ENCODE data around the gene RNU5D-1.

RNU5D-1 gene

GRCh38 chr1:44695671-44696070 is 35.3 kb downstream of the RNU5D-1 start:
- no CpG with 5 or more reads among the region's 4 CpGs for WGBS, 2 donors (ENCODE audit: extremely low coverage in 2 of 2, insufficient read length in 2 of 2, insufficient replicate concordance in 1 of 2)
- H2AFZ ChIP-seq (ENCODE audit: low read length) = no peak overlapping the region
- H4K8ac ChIP-seq (ENCODE audit: low read depth, low read length) = no peak overlapping the region

GRCh38 chr1:44694863-44695478 is 36.0 kb downstream of the RNU5D-1 start:
- Histone ChIP-seq H3K9me3 (replicated peaks in 1 of 2; ENCODE audit: control insufficient read depth in 2 of 2, insufficient read depth in 1 of 2, low read depth in 1 of 2, low read length in 2 of 2) (no peaks in the 10 kb centered on the region), H3K4me2 (ENCODE audit: insufficient read depth, low read length, poor library complexity, severe bottlenecking) (no peak overlapping the region), H3K27ac (replicated peaks; ENCODE audit: low read length) (no peak overlapping the region), H2AK5ac (ENCODE audit: low read depth, low read length) (no peak overlapping the region), H3K4me1 (ENCODE audit: control insufficient read depth in 2 of 2, insufficient read depth in 1 of 2, low read depth in 1 of 2, low read length in 2 of 2) (no peaks in the 10 kb centered on the region), H2BK5ac (ENCODE audit: low read length) (no peak overlapping the region), H3K79me1 (ENCODE audit: low read depth, low read length) (no peaks in the 10 kb centered on the region), H3K27me3 (ENCODE audit: control insufficient read depth in 3 of 3, insufficient read depth in 3 of 3, low read depth in 1 of 3, low read length in 3 of 3) (no peaks in the 10 kb centered on the region), H3K14ac (ENCODE audit: low read length) (no peak overlapping the region), H3K4me3 (ENCODE audit: low read length in 2 of 2) (no peak overlapping the region), H3K9ac (ENCODE audit: low read depth, low read length, poor library complexity) (no peak overlapping the region), H3K18ac (ENCODE audit: low read length) (no peak overlapping the region), H2BK12ac (ENCODE audit: low read length) (no peak overlapping the region), H2AFZ (ENCODE audit: low read length) (no peak overlapping the region), H3K23ac (ENCODE audit: low read depth, low read length, poor library complexity) (no peak overlapping the region), H2BK120ac (ENCODE audit: low read depth, low read length) (no peak overlapping the region), H2BK15ac (ENCODE audit: low read length) (no peak overlapping the region), H4K8ac (ENCODE audit: low read depth, low read length) (no peak overlapping the region), H3K36me3 (replicated peaks in 1 of 2; ENCODE audit: control insufficient read depth in 2 of 2, insufficient read depth in 2 of 2, low read length in 2 of 2) (no peaks in the 10 kb centered on the region), H3K4ac (ENCODE audit: low read length) (no peak overlapping the region), H4K91ac (ENCODE audit: low read depth, low read length, poor library complexity) (no peak overlapping the region)
- no peak for DNase-seq (ENCODE audit: low spot score)
- WGBS, 2 donors (ENCODE audit: extremely low coverage in 2 of 2, insufficient read length in 2 of 2, insufficient replicate concordance in 1 of 2) = no CpG with 5 or more reads among the region's 7 CpGs

More at GRCh38 chr1:44695671-44696070, 35.3 kb downstream of the RNU5D-1 start:
- Histone ChIP-seq H2BK15ac (ENCODE audit: low read length) (no peak overlapping the region), H3K4ac (ENCODE audit: low read length) (no peak overlapping the region), H3K23ac (ENCODE audit: low read depth, low read length, poor library complexity) (no peak overlapping the region), H2BK120ac (ENCODE audit: low read depth, low read length) (no peak overlapping the region), H2BK5ac (ENCODE audit: low read length) (no peak overlapping the region), H2AK5ac (ENCODE audit: low read depth, low read length) (no peak overlapping the region), H3K4me1 (ENCODE audit: control insufficient read depth in 2 of 2, insufficient read depth in 1 of 2, low read depth in 1 of 2, low read length in 2 of 2) (no peaks in the 10 kb centered on the region), H3K79me1 (ENCODE audit: low read depth, low read length) (no peaks in the 10 kb centered on the region), H3K18ac (ENCODE audit: low read length) (no peak overlapping the region), H3K4me3 (ENCODE audit: low read length in 2 of 2) (no peak overlapping the region), H3K9me3 (replicated peaks in 1 of 2; ENCODE audit: control insufficient read depth in 2 of 2, insufficient read depth in 1 of 2, low read depth in 1 of 2, low read length in 2 of 2) (no peaks in the 10 kb centered on the region), H3K14ac (ENCODE audit: low read length) (no peak overlapping the region), H3K27me3 (ENCODE audit: control insufficient read depth in 3 of 3, insufficient read depth in 3 of 3, low read depth in 1 of 3, low read length in 3 of 3) (no peaks in the 10 kb centered on the region), H3K27ac (replicated peaks; ENCODE audit: low read length) (no peak overlapping the region), H2BK12ac (ENCODE audit: low read length) (no peak overlapping the region), H3K4me2 (ENCODE audit: insufficient read depth, low read length, poor library complexity, severe bottlenecking) (no peak overlapping the region), H3K36me3 (replicated peaks in 1 of 2; ENCODE audit: control insufficient read depth in 2 of 2, insufficient read depth in 2 of 2, low read length in 2 of 2) (no peaks in the 10 kb centered on the region), H3K9ac (ENCODE audit: low read depth, low read length, poor library complexity) (no peak overlapping the region), H4K91ac (ENCODE audit: low read depth, low read length, poor library complexity) (no peak overlapping the region)
- DNase-seq (ENCODE audit: low spot score) = no peak

GRCh38 chr1:44693900-44694299 is 37.1 kb downstream of the RNU5D-1 start:
- Histone ChIP-seq H3K4me1 (ENCODE audit: control insufficient read depth in 2 of 2, insufficient read depth in 1 of 2, low read depth in 1 of 2, low read length in 2 of 2) (no peaks in the 10 kb centered on the region), H2BK5ac (ENCODE audit: low read length) (no peak overlapping the region), H3K27me3 (ENCODE audit: control insufficient read depth in 3 of 3, insufficient read depth in 3 of 3, low read depth in 1 of 3, low read length in 3 of 3) (no peaks in the 10 kb centered on the region), H3K9me3 (replicated peaks in 1 of 2; ENCODE audit: control insufficient read depth in 2 of 2, insufficient read depth in 1 of 2, low read depth in 1 of 2, low read length in 2 of 2) (no peaks in the 10 kb centered on the region), H3K27ac (replicated peaks; ENCODE audit: low read length) (no peak overlapping the region), H2BK120ac (ENCODE audit: low read depth, low read length) (no peak overlapping the region), H3K9ac (ENCODE audit: low read depth, low read length, poor library complexity) (no peak overlapping the region), H3K4me3 (ENCODE audit: low read length in 2 of 2) (no peak overlapping the region), H3K23ac (ENCODE audit: low read depth, low read length, poor library complexity) (no peak overlapping the region), H4K91ac (ENCODE audit: low read depth, low read length, poor library complexity) (no peak overlapping the region), H3K36me3 (replicated peaks in 1 of 2; ENCODE audit: control insufficient read depth in 2 of 2, insufficient read depth in 2 of 2, low read length in 2 of 2) (no peaks in the 10 kb centered on the region), H3K18ac (ENCODE audit: low read length) (no peak overlapping the region), H2AK5ac (ENCODE audit: low read depth, low read length) (no peak overlapping the region), H4K8ac (ENCODE audit: low read depth, low read length) (no peak overlapping the region), H3K4ac (ENCODE audit: low read length) (no peak overlapping the region), H2BK15ac (ENCODE audit: low read length) (no peak overlapping the region), H2AFZ (ENCODE audit: low read length) (no peak overlapping the region), H3K79me1 (ENCODE audit: low read depth, low read length) (no peaks in the 10 kb centered on the region), H3K4me2 (ENCODE audit: insufficient read depth, low read length, poor library complexity, severe bottlenecking) (no peak overlapping the region), H3K14ac (ENCODE audit: low read length) (no peak overlapping the region), H2BK12ac (ENCODE audit: low read length) (no peak overlapping the region)
- DNase-seq (ENCODE audit: low spot score) = no peak
- no CpG with 5 or more reads among the region's 3 CpGs for WGBS, 2 donors (ENCODE audit: extremely low coverage in 2 of 2, insufficient read length in 2 of 2, insufficient replicate concordance in 1 of 2)

GRCh38 chr1:44693159-44693558 is 37.8 kb downstream of the RNU5D-1 start:
- Histone ChIP-seq H3K9me3 (replicated peaks in 1 of 2; ENCODE audit: control insufficient read depth in 2 of 2, insufficient read depth in 1 of 2, low read depth in 1 of 2, low read length in 2 of 2) (no peaks in the 10 kb centered on the region), H3K4me2 (ENCODE audit: insufficient read depth, low read length, poor library complexity, severe bottlenecking) (no peak overlapping the region), H3K14ac (ENCODE audit: low read length) (no peak overlapping the region), H3K4me3 (ENCODE audit: low read length in 2 of 2) (no peak overlapping the region), H3K9ac (ENCODE audit: low read depth, low read length, poor library complexity) (no peak overlapping the region), H2AFZ (ENCODE audit: low read length) (no peak overlapping the region), H3K18ac (ENCODE audit: low read length) (no peak overlapping the region), H3K27ac (replicated peaks; ENCODE audit: low read length) (no peak overlapping the region), H2BK120ac (ENCODE audit: low read depth, low read length) (no peak overlapping the region), H3K4ac (ENCODE audit: low read length) (no peak overlapping the region), H3K36me3 (replicated peaks in 1 of 2; ENCODE audit: control insufficient read depth in 2 of 2, insufficient read depth in 2 of 2, low read length in 2 of 2) (no peaks in the 10 kb centered on the region), H2BK5ac (ENCODE audit: low read length) (no peak overlapping the region), H3K79me1 (ENCODE audit: low read depth, low read length) (no peaks in the 10 kb centered on the region), H3K23ac (ENCODE audit: low read depth, low read length, poor library complexity) (no peak overlapping the region), H4K8ac (ENCODE audit: low read depth, low read length) (no peak overlapping the region), H3K27me3 (ENCODE audit: control insufficient read depth in 3 of 3, insufficient read depth in 3 of 3, low read depth in 1 of 3, low read length in 3 of 3) (no peaks in the 10 kb centered on the region), H2AK5ac (ENCODE audit: low read depth, low read length) (no peak overlapping the region), H4K91ac (ENCODE audit: low read depth, low read length, poor library complexity) (no peak overlapping the region), H2BK12ac (ENCODE audit: low read length) (no peak overlapping the region), H3K4me1 (ENCODE audit: control insufficient read depth in 2 of 2, insufficient read depth in 1 of 2, low read depth in 1 of 2, low read length in 2 of 2) (no peaks in the 10 kb centered on the region), H2BK15ac (ENCODE audit: low read length) (no peak overlapping the region)
- no peak for DNase-seq (ENCODE audit: low spot score)
- WGBS, 2 donors (ENCODE audit: extremely low coverage in 2 of 2, insufficient read length in 2 of 2, insufficient replicate concordance in 1 of 2) = no CpG with 5 or more reads among the region's 2 CpGs

Measured in neuronal stem cell (in vitro differentiated cells).